GM18907 (cell line): ENCODE results near the gene FUNDC2.
A peak's percentile ranks its signal among the peaks of the same experiment; 100 is the strongest.

ENCODE experiments used
- ATAC-seq: cut with Tn5 transposase; IDR thresholded peaks from one replicate; pipeline ENCODE4 v1.9.1; 2021; ENCODE audit warnings: mild to moderate bottlenecking, moderate library complexity; ENCODE audit not compliant: unreplicated experiment

The FUNDC2 gene

GRCh38 chrX:155069414-155069813 is 42.8 kb downstream of the FUNDC2 start:
- ATAC-seq = no peak

- no peak for ATAC-seq
Measured at GRCh38 chrX:155070038-155070437, 43.4 kb downstream of the FUNDC2 start.

GRCh38 chrX:155070663-155070974 is 44.0 kb downstream of the FUNDC2 start:
- peak; percentile 29 for ATAC-seq

GRCh38 chrX:155070975-155071693 is 44.5 kb downstream of the FUNDC2 start, which contains the start of the genes BRCC3, CMC4 and MTCP1:
TSS of gene BRCC3 (plus strand) at chrX:155071508. CDS start at chrX:155071528, 20 bp downstream.
TSS of gene CMC4 (minus strand) at chrX:155071136. CDS start at chrX:155064023, 7,113 bp downstream.
TSS of gene MTCP1 (minus strand) at chrX:155071136. CDS start at chrX:155066010, 5,126 bp downstream.
- peak; percentile 87 for ATAC-seq

DNA sequence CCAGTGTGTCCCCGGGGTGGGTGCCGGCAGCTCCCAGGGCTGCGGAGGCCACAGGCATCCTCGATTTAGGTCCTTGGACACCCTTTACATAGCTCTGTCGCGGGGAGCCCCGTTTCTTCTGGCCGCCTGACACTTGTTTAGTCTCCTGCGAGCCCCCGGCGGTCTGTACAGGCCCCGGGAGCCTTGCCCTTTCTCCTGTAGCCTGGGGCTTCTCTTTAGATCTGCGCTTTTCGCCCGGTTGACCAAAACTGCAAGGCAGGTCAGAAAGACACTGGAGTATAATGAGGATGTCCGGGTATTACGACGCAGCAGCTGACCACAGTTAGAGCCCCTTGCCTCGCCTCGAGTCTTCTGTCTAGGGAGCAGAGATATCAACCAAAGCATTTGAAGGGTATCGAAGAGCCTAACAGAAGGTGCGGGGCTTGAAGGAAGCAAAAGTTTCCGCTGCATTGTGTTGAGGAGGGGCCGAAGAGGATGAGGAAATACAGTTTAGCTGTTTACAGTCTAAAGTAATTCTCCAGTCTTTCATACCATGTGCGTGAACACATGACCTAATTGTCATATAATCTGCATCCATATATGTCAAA is 45.1 kb downstream of the FUNDC2 start:
- ATAC-seq = peak; percentile 20

- no peak for ATAC-seq
Measured at GRCh38 chrX:155086202-155086840, 59.7 kb downstream of the FUNDC2 start.

- ATAC-seq = no peak
Measured at GRCh38 chrX:155086961-155087735, 60.5 kb downstream of the FUNDC2 start.

GRCh38 chrX:155094468-155095061 is 67.9 kb downstream of the FUNDC2 start:
- ATAC-seq = peak; percentile 85

DNA sequence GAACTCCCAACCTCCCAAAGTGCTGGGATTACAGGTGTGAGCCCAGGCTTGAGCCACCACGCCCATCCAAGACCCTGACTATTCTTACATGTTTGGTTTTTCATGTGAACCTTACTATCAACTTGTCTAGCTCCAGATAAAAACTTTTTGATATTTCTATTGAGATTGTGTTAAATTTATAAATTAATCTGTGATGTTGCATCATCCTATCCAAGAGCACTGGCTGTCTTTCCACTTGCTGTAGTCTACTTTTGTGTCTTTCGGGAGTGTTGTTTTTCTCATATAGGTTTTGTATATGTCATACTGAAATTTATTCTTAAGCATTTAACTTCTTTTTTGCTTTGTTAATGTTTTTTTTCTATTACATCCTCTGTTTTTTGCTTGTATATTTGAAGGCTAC is 79.3 kb downstream of the FUNDC2 start:
- ATAC-seq = no peak

DNA sequence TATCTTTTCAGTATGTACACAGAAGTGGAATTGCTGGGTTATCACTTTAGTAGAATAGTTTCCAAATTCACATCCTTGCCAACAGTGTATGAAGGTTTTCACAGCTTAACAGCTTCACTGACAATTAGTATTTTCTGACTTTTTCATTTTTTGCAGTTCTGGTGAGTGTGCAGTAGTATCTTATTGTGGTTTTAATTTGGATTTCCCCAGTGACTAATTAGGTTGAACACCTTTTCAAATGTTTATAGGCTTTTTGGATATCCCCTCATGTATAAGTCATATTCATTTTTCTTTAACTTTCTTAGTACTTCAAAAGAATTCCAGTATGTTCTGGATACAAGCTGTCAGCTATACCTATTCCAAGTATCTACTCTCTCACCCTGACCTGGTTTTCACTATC is 81.8 kb downstream of the FUNDC2 start:
- no peak for ATAC-seq
